CD4-positive, alpha-beta T cell treated with Interleukin-15 for 1 hour (primary cell): ENCODE data around the gene MICAL3.
A peak's percentile ranks its signal among the peaks of the same experiment; 100 is the strongest.

Source experiments
- DNase-seq: peaks from one replicate; pipeline ENCODE4 v3.0.0-alpha.2; 2020

Gene MICAL3

DNA sequence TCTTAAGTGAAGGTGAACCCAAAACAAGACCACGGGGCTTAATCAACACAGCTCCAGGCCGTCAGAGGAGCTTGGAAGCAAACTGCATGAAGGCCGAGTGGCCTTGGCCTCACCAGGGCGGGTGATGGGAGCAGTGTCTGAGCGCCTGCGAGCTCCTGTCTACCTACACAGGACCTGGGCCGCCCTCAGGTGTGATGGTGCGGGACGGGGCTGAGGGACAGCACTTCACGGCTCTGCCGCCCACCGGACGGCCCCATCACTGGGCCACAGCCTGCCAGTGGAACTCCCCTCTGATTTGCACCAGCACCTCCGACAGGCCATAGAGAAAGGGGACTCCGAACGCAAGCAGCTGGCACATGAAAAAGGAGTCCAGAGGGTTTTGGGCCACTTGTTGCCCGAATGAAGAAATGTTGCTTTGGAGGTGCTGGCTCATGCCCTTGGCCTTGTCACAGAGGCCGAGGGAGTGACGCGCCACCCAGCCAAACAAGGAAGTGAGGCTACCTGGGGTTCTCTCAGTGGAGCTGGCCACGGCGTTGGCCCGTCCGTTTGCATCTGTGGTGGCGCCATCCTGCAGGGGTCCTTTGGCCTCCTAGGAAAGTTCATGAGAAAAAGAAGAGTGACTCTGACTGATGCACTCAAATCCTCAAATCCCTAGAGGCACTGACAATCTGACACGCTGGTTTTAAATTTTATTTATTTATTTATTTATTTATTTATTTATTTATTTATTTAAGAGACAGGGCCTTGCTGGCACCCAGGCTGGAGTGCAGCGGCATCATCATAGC lies 159.8 kb downstream of the MICAL3 start:
- DNase-seq, result no peak

DNA sequence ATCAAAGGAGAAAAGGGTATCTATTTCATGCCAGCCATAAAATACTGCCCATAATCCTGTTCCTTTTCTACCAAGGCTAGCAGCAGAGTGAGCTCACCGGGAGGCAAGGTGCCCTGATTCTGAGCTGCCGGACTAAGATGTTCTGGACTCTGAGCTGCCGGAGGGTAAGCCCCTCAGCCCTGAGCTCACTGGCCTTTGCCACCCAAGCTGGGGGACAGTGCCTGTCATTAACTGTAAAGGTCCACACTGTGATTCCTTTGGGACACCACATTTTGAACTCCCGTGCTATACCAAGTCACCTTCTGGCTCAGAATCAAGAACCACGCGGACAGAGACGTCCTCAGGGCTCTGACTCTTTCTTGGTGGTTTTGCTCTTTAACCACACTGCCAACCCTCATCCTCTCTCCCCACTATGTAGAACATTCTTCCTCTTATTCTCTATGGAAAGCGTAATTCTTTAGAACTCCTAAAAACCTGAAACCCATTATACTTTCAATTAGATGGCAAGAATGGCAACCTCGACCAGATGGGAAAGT lies 161.6 kb downstream of the MICAL3 start:
- DNase-seq, result no peak

DNA sequence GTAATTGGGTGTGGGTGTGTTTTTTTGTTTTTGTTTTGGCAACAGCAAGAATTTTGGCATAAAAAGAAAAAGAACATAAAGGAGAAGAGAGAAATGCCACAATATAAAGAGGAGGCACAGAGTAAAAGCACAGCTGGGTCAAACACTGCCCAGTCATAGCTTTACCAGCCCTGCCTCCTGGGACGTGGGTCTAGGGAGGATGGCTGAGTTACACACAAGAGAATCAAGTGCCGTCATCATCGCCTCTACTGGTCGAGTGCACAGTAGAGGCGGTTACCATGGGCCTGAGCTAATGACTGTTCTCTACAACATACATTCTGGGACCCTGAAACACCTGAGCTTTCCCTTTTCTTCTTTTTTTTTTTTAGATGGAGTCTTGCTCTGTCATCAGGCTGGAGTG lies 162.5 kb downstream of the MICAL3 start:
- no peak for DNase-seq

DNA sequence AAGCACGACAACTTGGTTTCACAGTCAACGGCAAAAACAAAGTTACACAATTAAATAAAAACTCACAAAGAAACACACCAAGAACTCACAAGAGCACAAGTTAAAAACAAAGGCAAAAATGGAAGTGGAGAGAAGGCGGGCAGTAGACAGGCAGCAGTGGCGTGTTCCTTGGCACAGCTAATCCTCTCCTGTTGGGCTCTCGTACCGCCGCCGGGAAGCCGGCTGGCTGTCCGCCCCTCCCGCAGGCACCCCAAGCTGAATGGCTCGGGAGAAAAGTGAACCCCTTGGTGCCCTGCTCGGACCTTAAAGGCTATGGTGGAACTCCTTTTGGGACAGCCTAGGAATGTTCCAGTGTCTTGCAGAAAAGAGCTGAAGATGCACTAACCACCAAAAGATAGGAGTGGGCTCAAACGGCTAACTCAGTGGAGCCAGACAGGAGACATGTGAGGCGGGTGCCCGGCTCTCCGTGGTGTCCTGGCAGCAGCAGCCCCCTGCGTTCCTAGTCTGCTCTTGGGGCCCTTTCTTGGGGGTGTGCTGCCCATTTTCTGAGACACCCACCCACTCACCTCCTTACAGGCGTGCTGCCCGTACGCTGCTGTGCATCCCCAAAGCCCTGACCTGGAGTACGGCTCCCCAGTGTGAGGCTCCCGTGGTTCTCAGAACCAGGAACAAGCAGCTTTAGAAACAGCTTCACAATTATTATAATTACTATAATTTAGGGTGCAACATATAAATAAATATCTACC lies 164.0 kb downstream of the MICAL3 start:
- no peak for DNase-seq

DNA sequence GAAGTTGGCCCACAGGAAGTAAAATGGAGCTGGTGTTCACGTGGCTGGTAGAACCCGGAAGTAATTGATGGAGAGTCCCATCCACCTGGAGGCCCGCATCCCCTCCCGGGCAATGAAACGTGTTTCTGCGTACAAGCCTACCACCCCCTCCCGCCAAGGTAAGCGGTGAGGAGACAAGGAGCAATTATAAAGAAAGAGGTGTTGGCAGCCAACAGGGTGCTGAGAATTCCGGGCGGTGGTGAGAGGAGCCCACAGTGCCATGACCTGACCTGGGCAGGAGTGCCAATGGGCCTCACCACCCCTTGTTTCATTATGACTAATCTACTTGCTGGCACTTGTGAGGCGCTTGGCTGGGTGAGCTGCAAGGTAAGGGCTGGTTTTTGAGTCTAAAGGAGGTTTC lies 166.3 kb downstream of the MICAL3 start:
- DNase-seq, result no peak

DNA sequence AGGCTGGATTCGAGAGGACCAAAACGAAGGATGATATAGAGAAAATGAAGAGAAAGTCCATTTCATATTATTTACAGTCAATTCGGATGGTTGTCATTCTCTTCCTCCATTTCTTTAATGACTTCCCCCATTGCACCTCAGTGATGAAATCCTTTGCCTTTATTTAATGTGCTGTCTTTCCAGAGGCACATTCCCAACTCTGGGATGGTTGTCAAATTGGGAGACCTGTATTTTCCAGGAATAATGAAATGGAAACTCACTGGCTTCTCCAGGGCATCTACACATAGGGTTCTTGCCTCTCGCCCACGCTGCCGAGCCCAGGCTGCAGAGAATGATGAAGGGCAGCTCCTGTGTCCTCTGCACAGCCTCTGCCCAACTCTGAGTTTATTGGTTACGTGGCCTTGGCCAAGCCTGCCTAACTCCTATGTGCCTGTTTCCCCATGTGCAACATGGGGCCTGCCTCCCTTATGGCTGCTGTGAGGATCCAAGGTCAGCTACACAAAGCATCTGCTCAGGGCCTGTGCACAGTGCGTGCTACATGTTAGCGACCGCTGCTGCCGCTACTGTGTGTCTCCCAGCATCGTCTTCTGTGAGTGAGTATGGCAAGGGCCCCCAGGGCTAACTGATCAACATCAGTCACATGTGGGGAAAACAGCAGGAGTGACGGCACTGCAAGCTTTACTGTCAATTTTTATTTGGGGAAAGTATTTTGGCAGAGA lies 168.6 kb downstream of the MICAL3 start:
- no peak for DNase-seq

DNA sequence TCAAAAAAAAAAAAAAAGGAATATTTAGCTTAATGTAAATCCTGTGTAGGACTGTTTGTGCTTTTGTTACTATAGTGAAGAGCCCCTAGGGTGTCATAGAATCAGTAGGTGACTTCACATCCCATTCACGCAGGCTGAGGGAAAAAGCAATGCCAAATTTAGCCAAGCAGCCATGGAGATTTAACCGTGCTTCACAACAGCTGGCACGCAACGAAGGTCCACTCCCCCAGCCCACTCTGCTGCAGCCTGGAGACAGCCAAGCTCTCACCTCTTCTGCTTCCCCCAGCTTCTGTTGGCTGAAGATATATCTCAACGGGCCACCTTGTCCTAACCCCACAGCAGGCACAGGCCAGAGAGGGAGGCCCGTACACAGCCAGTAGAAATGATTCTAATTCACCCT lies 171.3 kb downstream of the MICAL3 start:
- no peak for DNase-seq

DNA sequence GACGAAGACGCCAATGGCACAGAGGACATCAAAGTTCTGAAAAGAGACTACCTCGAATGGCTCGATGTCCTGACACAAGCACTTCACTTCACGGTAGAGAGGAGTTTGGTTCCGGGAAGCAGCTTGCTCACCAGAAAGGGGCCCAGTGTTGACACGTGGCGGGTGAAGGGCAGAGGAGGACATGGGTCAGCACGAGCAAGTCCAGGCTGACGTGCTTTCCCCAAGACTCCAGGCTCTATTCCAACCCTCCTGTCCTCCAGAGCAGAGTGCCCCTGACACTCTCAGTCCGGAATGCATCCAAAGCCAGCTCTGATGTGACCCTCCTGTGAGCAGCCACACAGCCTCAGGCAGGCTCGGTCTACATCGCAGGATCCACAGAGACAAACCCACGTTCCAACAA lies 172.6 kb downstream of the MICAL3 start:
- DNase-seq, result no peak

DNA sequence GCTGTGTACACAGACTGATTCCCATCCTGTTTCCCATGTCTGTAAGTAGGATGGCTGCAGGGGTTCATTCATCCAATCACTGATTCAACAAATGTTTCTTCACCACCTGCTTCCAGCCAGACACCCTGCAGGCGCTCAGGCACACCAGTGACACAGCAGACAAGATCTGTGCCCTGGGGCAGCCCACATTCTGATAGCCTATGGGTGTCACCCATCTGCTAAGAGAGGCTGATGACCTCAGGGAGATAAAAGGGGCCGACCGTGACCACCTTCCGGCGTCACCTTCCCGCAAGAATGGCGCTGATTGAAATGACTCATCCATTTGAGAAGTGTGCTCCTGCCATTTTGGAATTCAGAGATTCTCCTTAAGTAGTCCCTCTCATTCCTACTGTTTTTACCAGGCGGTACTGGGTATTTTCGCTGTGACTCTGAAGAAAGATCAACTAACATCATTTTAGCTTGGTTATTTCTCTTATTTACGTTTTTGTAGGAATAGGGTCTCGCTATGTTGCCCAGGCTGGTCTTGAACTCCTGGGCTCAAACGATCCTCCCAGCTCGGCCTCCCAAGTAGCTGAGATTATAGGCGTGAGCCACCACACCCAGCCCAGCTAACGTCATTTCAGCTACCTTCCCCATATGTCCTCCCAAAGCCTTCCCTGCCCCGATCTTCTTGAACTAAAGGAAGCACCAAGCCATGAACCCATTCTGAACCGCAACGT lies 176.8 kb downstream of the MICAL3 start:
- DNase-seq, result no peak

DNA sequence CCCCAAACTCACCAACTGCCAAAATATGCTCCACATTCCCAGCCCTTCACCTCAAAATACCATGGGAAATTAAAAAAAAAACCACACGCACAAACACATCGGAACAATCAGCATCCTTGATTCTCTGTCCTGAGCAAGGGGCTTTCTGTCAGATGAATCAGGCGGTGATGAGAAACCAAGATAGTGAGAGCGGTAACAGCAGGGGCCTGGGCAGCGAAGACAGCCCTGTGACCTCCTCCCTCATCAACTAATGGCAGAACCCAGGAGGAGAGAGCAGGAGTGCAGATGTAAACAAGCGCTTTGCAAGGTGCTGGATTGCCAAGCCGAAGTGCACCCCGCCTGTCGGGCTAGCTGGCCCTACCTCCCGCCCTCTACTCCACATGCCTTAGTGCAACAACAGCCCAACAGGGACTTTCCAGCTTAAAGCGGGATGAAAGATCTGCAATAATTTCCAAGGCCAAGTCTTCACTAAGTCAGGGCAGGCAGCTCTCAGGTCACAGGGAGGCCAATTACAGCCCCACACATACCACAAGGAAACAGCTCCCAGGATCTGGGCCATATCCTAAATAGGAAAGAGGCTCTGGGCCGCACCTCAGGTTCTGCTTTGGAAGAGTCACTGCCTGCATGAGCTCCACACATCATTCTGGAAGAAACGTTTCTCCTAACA lies 177.9 kb downstream of the MICAL3 start:
- DNase-seq, result no peak

DNA sequence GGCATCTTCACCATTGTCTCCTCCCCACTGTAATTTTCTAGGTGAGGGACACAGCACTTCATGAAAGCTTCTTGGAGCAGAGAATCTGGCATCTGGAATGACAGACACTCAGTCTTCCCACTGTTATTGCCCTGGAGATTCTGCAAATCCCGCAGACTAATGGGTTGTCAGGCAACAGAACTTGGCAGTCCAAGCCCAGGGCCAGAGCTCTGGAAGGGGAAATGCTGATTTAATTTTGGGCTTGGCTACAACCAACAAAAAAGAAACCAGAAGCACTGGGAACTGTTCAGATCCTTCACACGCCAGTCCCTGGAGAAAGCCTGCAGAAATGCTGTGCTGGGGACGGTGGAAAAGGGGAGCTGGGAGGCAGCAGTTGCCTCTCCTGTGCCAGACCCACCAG lies 178.6 kb downstream of the MICAL3 start:
- DNase-seq, result no peak

DNA sequence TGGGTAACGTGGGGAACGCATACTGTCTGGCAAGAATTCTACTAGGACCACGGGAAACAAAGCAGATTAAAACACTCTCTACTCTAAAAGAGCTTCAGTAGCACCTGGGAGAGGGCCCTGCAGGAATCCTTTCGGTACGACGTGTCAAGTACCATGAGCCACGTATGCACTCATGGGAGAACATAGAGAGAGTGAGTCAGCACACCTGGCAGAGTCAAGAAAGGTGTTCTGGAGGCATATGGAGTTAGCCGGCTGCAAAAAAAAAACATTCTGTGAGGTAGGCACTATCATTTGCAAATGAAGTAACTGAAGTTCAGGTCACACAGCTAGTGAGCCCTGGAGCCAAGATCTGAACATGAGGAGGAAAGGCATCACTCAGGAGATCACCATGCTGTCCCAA lies 179.0 kb downstream of the MICAL3 start:
- no peak for DNase-seq

DNA sequence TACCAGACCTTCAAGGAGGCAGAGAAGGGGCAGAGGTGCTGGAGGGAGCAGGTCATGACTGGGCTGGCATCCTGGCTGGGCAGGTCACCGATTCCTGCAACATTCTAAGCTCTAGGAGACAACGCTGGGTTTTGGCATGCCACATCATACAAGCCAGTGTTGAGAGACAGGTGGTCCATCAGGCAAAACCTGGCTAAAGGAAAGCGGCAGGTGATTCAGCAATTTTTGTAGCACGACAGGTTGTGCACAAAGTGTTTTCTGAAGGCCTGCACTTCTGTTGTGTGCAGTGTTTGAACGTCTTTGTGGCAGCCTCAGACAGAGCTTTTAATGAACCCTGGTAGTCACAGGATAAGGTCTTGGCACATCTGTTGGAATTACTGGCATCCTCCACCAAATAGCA lies 180.2 kb downstream of the MICAL3 start:
- no peak for DNase-seq

DNA sequence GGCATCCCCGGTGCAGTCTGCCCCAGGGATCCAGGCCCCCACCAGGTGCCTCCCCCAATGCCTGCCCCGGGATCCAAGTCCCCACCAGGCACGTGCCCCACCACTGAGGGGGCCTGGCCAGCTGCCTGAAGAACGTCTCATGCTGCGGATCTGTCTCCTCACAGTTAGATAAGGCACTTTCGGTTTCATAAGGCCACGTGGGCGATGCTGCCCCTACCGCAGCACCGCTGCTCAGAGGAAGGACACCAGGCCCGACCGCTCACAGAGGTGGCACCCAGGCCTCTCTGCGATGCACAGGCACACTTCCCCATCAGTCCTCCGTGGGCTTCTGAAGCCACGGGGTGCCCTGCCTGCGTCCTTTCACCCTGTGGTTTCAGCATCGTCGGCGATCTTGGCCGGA lies 182.0 kb downstream of the MICAL3 start:
- DNase-seq, result peak; percentile 42

DNA sequence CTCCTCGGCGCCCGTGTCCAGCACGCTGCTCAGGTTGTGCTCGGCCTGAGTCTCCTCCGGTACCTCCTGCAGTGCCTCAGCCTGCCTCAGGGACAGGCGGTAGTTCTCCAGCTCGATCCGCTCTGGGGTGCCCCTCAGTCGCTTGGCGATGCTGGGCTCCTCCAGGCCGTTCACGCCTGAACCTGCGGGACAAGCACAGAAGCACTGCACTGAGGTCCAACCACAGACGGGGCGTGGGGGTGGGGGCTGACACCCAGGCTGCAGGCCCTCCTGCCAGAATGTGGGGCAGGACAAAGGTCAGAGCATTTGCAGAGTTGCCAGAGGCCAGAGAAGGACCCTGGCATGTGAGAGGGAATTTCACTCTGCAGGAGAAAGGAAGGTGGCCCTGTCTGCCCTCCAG lies 182.5 kb downstream of the MICAL3 start:
- no peak for DNase-seq

DNA sequence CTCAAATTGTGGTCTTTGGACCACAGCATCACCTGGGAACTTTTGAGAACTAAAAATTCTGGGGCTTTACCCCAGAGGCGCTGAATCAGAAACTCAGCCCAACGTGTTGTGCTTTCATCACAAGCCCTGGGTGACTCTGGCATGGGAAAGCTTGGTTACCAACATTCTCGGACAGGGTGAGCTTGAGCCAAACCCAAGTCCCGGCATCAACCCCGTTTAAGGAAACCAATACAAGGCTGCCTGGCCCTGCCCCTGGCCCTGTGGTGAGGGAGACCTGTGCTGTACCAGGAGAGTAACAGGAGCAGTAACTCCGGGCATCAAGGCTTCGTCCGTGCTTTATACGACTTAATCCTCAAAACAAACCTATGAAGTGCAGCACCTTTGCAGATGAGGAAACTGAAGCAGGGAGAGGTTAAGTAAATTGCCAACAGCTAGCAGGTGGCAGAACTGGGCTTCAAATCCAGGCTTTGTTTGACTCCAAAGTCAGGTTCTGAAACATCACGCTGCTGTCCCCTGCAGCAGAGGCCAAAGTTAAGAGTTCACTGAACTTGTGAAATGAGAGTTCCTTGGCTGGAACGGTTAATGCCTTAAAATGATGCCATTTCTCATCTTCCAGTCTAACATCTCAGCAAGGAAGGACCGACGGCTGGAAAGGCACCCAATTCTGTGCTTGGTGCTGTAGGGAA lies 186.0 kb downstream of the MICAL3 start:
- no peak for DNase-seq

DNA sequence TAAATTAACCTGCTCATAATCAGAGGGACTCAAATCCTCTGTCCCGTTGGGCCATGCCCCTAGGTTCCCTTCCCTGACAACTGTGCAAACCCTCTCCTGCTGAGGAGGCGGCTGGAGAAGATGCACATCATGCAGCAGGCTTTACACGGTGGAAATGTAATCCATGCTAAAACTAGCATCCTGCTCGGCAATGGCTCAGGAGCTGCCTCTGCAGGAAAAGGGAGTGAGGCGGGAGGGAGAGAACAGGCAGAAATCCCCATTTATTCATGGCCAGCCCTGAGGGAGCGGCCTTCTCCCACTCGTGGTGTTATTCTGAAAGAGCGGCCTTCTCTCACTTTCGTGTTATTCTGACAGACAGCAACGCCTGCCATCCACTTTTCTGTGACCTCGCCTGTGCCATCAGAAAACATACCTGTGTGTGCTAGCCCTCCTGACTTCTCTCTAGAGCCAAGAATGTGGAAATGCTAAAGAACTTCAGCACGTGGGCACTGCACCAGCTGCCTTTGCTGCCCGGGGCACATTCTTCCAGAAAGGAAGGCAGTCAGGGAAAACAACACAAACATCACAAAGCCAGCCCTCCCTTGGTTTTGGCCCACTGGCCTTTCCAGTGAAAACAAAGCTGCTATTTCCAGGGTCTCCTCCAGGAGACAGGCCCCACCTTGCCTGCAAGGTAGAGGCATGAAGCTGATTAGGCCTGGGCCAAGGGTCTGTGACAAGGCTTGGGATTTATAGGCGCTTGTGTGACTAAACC lies 187.2 kb downstream of the MICAL3 start:
- DNase-seq, result no peak

DNA sequence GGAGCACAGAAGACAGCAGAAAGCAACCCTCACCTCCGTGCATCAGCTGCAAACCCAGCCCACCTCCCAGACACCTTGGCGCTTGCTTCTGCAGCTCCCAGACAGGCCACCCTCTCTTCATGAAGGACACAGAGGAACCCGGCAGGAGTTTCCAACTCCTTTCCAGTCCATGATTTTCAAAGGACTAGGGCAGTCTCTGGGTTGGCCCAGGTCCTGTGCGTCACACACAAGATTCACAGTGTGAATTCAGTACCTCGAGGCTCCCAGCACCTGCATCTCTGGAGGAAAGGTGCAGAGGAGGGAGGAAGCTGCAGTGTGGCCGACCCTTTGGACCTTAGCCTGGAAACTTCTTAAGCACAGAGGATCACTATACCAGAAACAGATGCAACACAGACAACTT lies 189.1 kb downstream of the MICAL3 start:
- no peak for DNase-seq

DNA sequence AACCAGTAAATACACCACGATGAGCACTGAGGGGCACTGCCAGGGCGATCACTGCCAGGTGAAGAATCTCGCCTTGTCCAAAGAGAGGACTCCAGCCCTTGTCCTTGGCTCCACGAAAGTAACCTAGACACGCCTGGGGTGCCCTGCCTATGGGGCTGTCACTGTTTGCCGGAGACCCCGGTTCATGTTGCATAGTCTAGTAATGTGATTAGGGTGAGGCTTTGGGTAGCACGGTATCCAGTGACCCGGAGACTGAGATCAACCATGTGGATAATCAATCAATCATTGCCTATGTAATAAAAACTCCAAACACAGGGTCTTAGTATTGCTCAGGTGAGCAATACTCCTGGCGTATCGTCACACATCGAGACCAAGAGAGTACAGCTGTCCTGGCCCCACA lies 190.9 kb downstream of the MICAL3 start:
- DNase-seq, result no peak

DNA sequence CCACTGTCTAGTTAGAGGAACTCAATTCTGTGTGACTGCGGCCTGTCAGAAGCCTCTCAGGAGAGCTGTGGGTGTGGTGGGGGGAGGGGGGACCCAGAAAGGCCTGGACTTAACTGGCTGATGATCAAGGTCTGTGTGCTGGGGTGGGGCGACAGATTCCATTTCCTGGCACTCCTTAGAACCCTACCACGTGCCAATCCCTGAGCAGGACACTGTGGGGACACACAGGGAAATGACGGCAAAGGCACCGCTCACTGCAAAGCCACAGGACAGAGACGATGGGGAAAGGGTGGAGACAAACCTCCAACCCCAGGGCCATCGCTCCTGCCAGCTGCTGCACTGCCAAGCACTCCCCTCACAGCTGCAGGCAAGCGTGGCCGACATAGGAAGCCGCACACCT lies 191.7 kb downstream of the MICAL3 start:
- no peak for DNase-seq
